ENCODE data around the gene PHLPP1. TPM values are rescaled to one million over a fixed set of nuclear protein-coding genes. Genes with fewer than 3 reads are reported as not detected.

Gene PHLPP1
- total RNA-seq, 2 donors from 2014 or later: 22.1 to 24.2 TPM

DNA sequence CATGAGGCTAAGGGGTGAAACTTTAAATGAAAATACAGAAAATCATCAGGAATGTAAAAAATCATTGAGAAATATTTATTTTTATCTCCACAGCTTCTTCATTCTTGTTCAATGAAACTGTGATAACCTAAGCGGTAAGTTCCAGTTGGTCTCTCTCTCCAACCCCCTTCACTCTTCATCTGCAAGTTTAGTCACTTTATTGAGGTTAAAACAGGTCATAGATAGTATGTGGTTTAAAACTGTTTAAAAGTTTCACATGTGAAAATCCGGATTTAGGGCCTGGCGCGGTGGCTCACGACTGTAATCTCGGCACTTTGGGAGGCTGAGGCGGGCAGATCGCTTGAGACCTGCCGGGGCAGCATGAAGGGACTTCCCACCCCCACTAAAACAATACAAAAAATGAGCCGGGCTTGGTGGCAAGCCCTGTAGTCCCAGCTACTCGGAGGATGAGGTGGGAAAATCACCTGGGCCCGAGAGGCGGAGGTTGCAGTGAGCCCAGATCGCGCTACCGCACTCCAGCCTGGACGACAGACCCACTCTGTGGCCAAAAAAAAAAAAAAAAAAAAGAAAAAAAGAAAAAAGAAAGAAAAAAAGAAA lies 1.6 kb upstream of the PHLPP1 start:
- H3K9me3 ChIP-seq: no peaks in the 10 kb centered on the region
- TF ChIP-seq, protein P1, sequence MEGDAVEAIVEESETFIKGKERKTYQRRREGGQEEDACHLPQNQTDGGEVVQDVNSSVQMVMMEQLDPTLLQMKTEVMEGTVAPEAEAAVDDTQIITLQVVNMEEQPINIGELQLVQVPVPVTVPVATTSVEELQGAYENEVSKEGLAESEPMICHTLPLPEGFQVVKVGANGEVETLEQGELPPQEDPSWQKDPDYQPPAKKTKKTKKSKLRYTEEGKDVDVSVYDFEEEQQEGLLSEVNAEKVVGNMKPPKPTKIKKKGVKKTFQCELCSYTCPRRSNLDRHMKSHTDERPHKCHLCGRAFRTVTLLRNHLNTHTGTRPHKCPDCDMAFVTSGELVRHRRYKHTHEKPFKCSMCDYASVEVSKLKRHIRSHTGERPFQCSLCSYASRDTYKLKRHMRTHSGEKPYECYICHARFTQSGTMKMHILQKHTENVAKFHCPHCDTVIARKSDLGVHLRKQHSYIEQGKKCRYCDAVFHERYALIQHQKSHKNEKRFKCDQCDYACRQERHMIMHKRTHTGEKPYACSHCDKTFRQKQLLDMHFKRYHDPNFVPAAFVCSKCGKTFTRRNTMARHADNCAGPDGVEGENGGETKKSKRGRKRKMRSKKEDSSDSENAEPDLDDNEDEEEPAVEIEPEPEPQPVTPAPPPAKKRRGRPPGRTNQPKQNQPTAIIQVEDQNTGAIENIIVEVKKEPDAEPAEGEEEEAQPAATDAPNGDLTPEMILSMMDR (IDR thresholded peaks at IDR 0.05): no peak
- no peaks in the 10 kb centered on the region for H3K36me3 ChIP-seq
- H3K4me3 ChIP-seq: no peak overlapping the region
- DNase-seq: no peak
- no peaks in the 10 kb centered on the region for H3K4me1 ChIP-seq
- H3K27ac ChIP-seq: no peak overlapping the region
- no peaks in the 10 kb centered on the region for H3K27me3 ChIP-seq
- intact Hi-C loops (cut with DNase I): loop anchor here (5.0 kb wide), 2 partner anchors 244 to 269 kb away; no protein-coding TSS in a partner anchor
- H3K9ac ChIP-seq (ENCODE audit: low read depth in 2 of 2, low read length in 2 of 2): no peak overlapping the region

- no peaks in the 10 kb centered on the region for H3K9me3 ChIP-seq
- intact Hi-C loops (cut with DNase I): loop anchor here (5.0 kb wide), 2 partner anchors 242 to 267 kb away; no protein-coding TSS in a partner anchor
Measured at GRCh38 chr18:62714671-62715435, 488 bp upstream of the PHLPP1 start.

GRCh38 chr18:62715759-62716615 lies 646 bp downstream of the PHLPP1 start:
- no peaks in the 10 kb centered on the region for H3K9me3 ChIP-seq
- intact Hi-C loops (cut with DNase I): no loop called here

More at GRCh38 chr18:62714671-62715435, 488 bp upstream of the PHLPP1 start:
- Histone ChIP-seq H3K36me3 (no peaks in the 10 kb centered on the region), H3K27ac (peak overlapping the region; percentile 88), H3K4me1 (no peaks in the 10 kb centered on the region), H3K9ac (ENCODE audit: low read depth in 2 of 2, low read length in 2 of 2) (peak overlapping the region; percentile 19 to 48), H3K4me3 (peak overlapping the region; percentile 52), H3K27me3 (no peaks in the 10 kb centered on the region)
- peak; percentile 100 for DNase-seq
- TF ChIP-seq, protein P1 (IDR thresholded peaks at IDR 0.05): peak; percentile 61

GRCh38 chr18:62716619-62717168 lies 1.4 kb downstream of the PHLPP1 start:
- Histone ChIP-seq H3K4me3 (peak overlapping the region; percentile 75), H3K27me3 (no peaks in the 10 kb centered on the region), H3K36me3 (no peaks in the 10 kb centered on the region), H3K9ac (ENCODE audit: low read depth in 2 of 2, low read length in 2 of 2) (peak overlapping the region; percentile 85 to 88), H3K27ac (peak overlapping the region; percentile 86), H3K4me1 (no peaks in the 10 kb centered on the region), H3K9me3 (no peaks in the 10 kb centered on the region)
- intact Hi-C loops (cut with DNase I): no loop called here
- TF ChIP-seq, protein P1 (IDR thresholded peaks at IDR 0.05): no peak
- DNase-seq: peak; percentile 62

More at GRCh38 chr18:62715759-62716615, 646 bp downstream of the PHLPP1 start:
- H3K36me3 ChIP-seq: no peaks in the 10 kb centered on the region
- H3K4me1 ChIP-seq: no peaks in the 10 kb centered on the region
- H3K9ac ChIP-seq (ENCODE audit: low read depth in 2 of 2, low read length in 2 of 2): peak overlapping the region; percentile 74 to 85
- H3K4me3 ChIP-seq: peak overlapping the region; percentile 75
- TF ChIP-seq, protein P1 (IDR thresholded peaks at IDR 0.05): no peak
- DNase-seq: peak; percentile 57
- H3K27ac ChIP-seq: peak overlapping the region; percentile 88
- H3K27me3 ChIP-seq: no peaks in the 10 kb centered on the region
